RWPE2 (cell line): ENCODE data around the gene ARHGAP8.

Experiments used
- ATAC-seq: fragments of 200-7000 bp; cut with Tn5 transposase; 3 replicates; pipeline ENCODE4 v1.9.1; 2021; ENCODE audit warnings: low read depth
- DNase-seq: peaks from one replicate; pipeline ENCODE4 v3.0.0-alpha.2; 2020; ENCODE audit warnings: low spot score
- H3K27ac ChIP-seq: fragments of 450-650 bp; 2 replicates; pipeline ENCODE4 v1.5.1; 2017; ENCODE audit warnings: mild to moderate bottlenecking; ENCODE audit not compliant: poor library complexity, severe bottlenecking
- H3K27me3 ChIP-seq: fragments of 250-450 bp; sonication (Bioruptor Pico); 2 replicates; pipeline ENCODE4 v1.5.1; 2021; ENCODE audit warnings: mild to moderate bottlenecking, moderate library complexity; ENCODE audit not compliant: insufficient read depth, poor library complexity, severe bottlenecking
- H3K36me3 ChIP-seq: fragments of 250-450 bp; sonication (Bioruptor Pico); 2 replicates; pipeline ENCODE4 v1.5.1; 2020; ENCODE audit warnings: low read depth, mild to moderate bottlenecking, moderate library complexity
- H3K4me1 ChIP-seq: fragments of 250-450 bp; sonication (Bioruptor Pico); 2 replicates; pipeline ENCODE4 v1.5.1; 2021; ENCODE audit warnings: mild to moderate bottlenecking, moderate library complexity; ENCODE audit not compliant: insufficient read depth, poor library complexity, severe bottlenecking
- H3K4me3 ChIP-seq: fragments of 250-450 bp; sonication (Bioruptor Pico); 2 replicates; pipeline ENCODE4 v1.5.1; 2021; ENCODE audit warnings: mild to moderate bottlenecking, moderate library complexity; ENCODE audit not compliant: severe bottlenecking
- H3K9me3 ChIP-seq: fragments of 250-450 bp; sonication (Bioruptor Pico); 2 replicates; pipeline ENCODE4 v1.5.1; 2021; ENCODE audit warnings: mild to moderate bottlenecking, moderate library complexity; ENCODE audit not compliant: severe bottlenecking
- CTCF ChIP-seq: fragments of 450-650 bp; IDR thresholded peaks from one replicate; pipeline ENCODE4 v1.5.1; 2017; ENCODE audit warnings: mild to moderate bottlenecking, moderate library complexity; ENCODE audit not compliant: poor library complexity, severe bottlenecking

Gene ARHGAP8

GRCh38 chr22:44759001-44759400 lies 6.6 kb downstream of the ARHGAP8 start:
- Histone ChIP-seq H3K4me1 (peaks cover 27% of the 10 kb centered on the region), H3K27me3 (no peaks in the 10 kb centered on the region), H3K36me3 (0 out of 2 replicates have a peak, but pooled peaks cover 2% of the 10 kb centered on the region), H3K27ac (no peak overlapping the region), H3K4me3 (no peak overlapping the region), H3K9me3 (no peaks in the 10 kb centered on the region)
- no peak for ATAC-seq
- DNase-seq = no peak
- no peak for TF ChIP-seq CTCF

GRCh38 chr22:44759430-44760310 lies 7.3 kb downstream of the ARHGAP8 start:
- ATAC-seq = no peak
- no peak for DNase-seq
- H3K27me3 ChIP-seq = no peaks in the 10 kb centered on the region
- H3K9me3 ChIP-seq = no peaks in the 10 kb centered on the region
- no peak for TF ChIP-seq CTCF
- H3K36me3 ChIP-seq = 0 out of 2 replicates have a peak, but pooled peaks cover 2% of the 10 kb centered on the region
- no peak overlapping the region for H3K4me3 ChIP-seq
- peaks cover 22% of the 10 kb centered on the region for H3K4me1 ChIP-seq
- no peak overlapping the region for H3K27ac ChIP-seq

GRCh38 chr22:44760476-44760875 lies 8.1 kb downstream of the ARHGAP8 start:
- no peak for ATAC-seq
- DNase-seq = no peak
- no peaks in the 10 kb centered on the region for H3K27me3 ChIP-seq
- peaks cover 14% of the 10 kb centered on the region for H3K4me1 ChIP-seq
- H3K9me3 ChIP-seq = no peaks in the 10 kb centered on the region
- no peak overlapping the region for H3K27ac ChIP-seq
- H3K4me3 ChIP-seq = no peak overlapping the region
- 0 out of 2 replicates have a peak, but pooled peaks cover 2% of the 10 kb centered on the region for H3K36me3 ChIP-seq
- TF ChIP-seq CTCF = no peak

- no peaks in the 10 kb centered on the region for H3K9me3 ChIP-seq
- no peak for ATAC-seq
These were observed 8.7 kb downstream of the ARHGAP8 start for GRCh38 chr22:44761025-44761424.

More at GRCh38 chr22:44761025-44761424, 8.7 kb downstream of the ARHGAP8 start:
- Histone ChIP-seq H3K4me3 (no peak overlapping the region), H3K27me3 (no peaks in the 10 kb centered on the region), H3K27ac (no peak overlapping the region), H3K36me3 (0 out of 2 replicates have a peak, but pooled peaks cover 2% of the 10 kb centered on the region), H3K4me1 (peaks cover 10% of the 10 kb centered on the region)
- DNase-seq = no peak
- no peak for TF ChIP-seq CTCF
